ENCODE measurements around the gene AKAP6.

DNA sequence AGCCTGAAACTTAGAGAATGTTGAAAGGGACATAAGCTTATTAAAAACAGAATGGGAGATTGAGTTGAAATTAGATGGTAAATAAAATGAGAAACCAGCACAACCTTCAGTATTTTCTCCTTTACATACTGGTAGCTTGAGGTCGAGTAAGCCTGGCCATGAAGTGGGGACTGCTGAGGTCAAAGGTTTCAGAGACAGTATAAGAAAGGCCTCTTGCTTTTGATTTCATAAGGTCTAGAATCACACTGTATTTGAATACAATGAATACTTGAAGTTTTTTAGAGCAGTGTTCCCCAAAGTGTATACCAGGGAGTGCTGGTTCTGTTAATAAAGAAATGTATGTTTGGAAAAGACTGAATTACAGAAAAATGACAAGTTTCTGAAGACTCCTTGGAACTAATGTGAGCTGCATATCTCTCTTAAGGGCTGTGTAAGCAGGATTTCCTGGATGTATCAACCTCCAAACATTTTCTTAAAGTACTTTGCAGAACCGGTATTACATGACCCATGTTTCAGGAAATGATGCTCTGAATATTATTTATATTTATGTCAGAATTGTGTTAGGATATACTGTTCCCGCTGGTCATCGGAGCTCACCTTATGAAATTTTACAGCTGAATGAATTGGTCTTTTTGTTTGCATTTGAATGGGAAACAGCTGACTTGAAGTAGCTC, 85.0 kb downstream of the AKAP6 start:
- TF ChIP-seq POLR2A (IDR thresholded peaks at IDR 0.05; ENCODE audit: low read depth, low read length) (no peak), TAF1 (IDR thresholded peaks at IDR 0.05; ENCODE audit: borderline replicate concordance, low read depth, low read length) (no peak)
